GM21529 (cell line): ENCODE results near the gene INAVA.
A peak's percentile ranks its signal among the peaks of the same experiment; 100 is the strongest.

Experiments used
- ATAC-seq: cut with Tn5 transposase; IDR thresholded peaks from one replicate; pipeline ENCODE4 v1.9.1; 2021; ENCODE audit not compliant: unreplicated experiment

Gene INAVA

GRCh38 chr1:200874694-200875093, 20.0 kb upstream of the INAVA start:
- no peak for ATAC-seq

- ATAC-seq, result no peak
Observed at GRCh38 chr1:200875416-200875815, 19.3 kb upstream of the INAVA start.

- ATAC-seq, result no peak
Observed at GRCh38 chr1:200877010-200877409, 17.7 kb upstream of the INAVA start.

GRCh38 chr1:200877839-200878551, 16.7 kb upstream of the INAVA start:
- peak; percentile 73 for ATAC-seq

- peak; percentile 37 for ATAC-seq
Observed at GRCh38 chr1:200880212-200880611, 14.5 kb upstream of the INAVA start.

GRCh38 chr1:200883118-200883517, 11.6 kb upstream of the INAVA start:
- ATAC-seq, result no peak

GRCh38 chr1:200885623-200886402, 8.9 kb upstream of the INAVA start:
- no peak for ATAC-seq

GRCh38 chr1:200886594-200886993, 8.1 kb upstream of the INAVA start:
- ATAC-seq, result no peak

GRCh38 chr1:200887036-200887435, 7.7 kb upstream of the INAVA start:
- ATAC-seq, result no peak

- no peak for ATAC-seq
Observed at GRCh38 chr1:200887772-200888348, 6.8 kb upstream of the INAVA start.

GRCh38 chr1:200888349-200888838, 6.3 kb upstream of the INAVA start:
- peak; percentile 90 for ATAC-seq

- no peak for ATAC-seq
Observed at GRCh38 chr1:200889571-200889970, 5.1 kb upstream of the INAVA start.

- ATAC-seq, result no peak
Observed at GRCh38 chr1:200890027-200890426, 4.7 kb upstream of the INAVA start.

- ATAC-seq, result peak; percentile 25
Observed at GRCh38 chr1:200890818-200891773, 3.6 kb upstream of the INAVA start.

GRCh38 chr1:200891774-200892157, 2.9 kb upstream of the INAVA start:
- no peak for ATAC-seq

- ATAC-seq, result no peak
Observed at GRCh38 chr1:200892546-200892945, 2.2 kb upstream of the INAVA start.

GRCh38 chr1:200892958-200893357, 1.7 kb upstream of the INAVA start:
- no peak for ATAC-seq

- no peak for ATAC-seq
Observed at GRCh38 chr1:200893411-200893901, 1.2 kb upstream of the INAVA start.

- no peak for ATAC-seq
Observed at GRCh38 chr1:200895443-200895789, 716 bp downstream of the INAVA start.

GRCh38 chr1:200895801-200896530, 1.3 kb downstream of the INAVA start:
- ATAC-seq, result peak; percentile 38
